ENCODE results near the gene TRIM29.

The TRIM29 gene

GRCh38 chr11:120105576-120105975 is 32.3 kb downstream of the TRIM29 start:
- DNase-seq (ENCODE audit: low read depth): no peak
- TF ChIP-seq CTCF (IDR thresholded peaks at IDR 0.05; ENCODE audit: insufficient read depth, low read depth, low read length, missing control alignments): no peak
- no peak overlapping the region for H3K4me3 ChIP-seq (ENCODE audit: low read length)

- no peak for DNase-seq (ENCODE audit: low read depth)
- H3K4me3 ChIP-seq (ENCODE audit: low read length): no peak overlapping the region
- no peak for TF ChIP-seq CTCF (IDR thresholded peaks at IDR 0.05; ENCODE audit: insufficient read depth, low read depth, low read length, missing control alignments)
Measured at GRCh38 chr11:120104041-120104565, 33.8 kb downstream of the TRIM29 start.

- H3K4me3 ChIP-seq (ENCODE audit: low read length): no peak overlapping the region
- no peak for DNase-seq (ENCODE audit: low read depth)
- no peak for TF ChIP-seq CTCF (IDR thresholded peaks at IDR 0.05; ENCODE audit: insufficient read depth, low read depth, low read length, missing control alignments)
Measured at GRCh38 chr11:120102864-120103122, 35.1 kb downstream of the TRIM29 start.

GRCh38 chr11:120102050-120102863 is 35.7 kb downstream of the TRIM29 start:
- H3K4me3 ChIP-seq (ENCODE audit: low read length): no peak overlapping the region
- TF ChIP-seq CTCF (IDR thresholded peaks at IDR 0.05; ENCODE audit: insufficient read depth, low read depth, low read length, missing control alignments): no peak
- no peak for DNase-seq (ENCODE audit: low read depth)

- H3K4me3 ChIP-seq (ENCODE audit: low read length): no peak overlapping the region
- TF ChIP-seq CTCF (IDR thresholded peaks at IDR 0.05; ENCODE audit: insufficient read depth, low read depth, low read length, missing control alignments): no peak
- DNase-seq (ENCODE audit: low read depth): no peak
Measured at GRCh38 chr11:120098503-120099020, 39.4 kb downstream of the TRIM29 start.

GRCh38 chr11:120097721-120098385 is 40.1 kb downstream of the TRIM29 start:
- no peak for TF ChIP-seq CTCF (IDR thresholded peaks at IDR 0.05; ENCODE audit: insufficient read depth, low read depth, low read length, missing control alignments)
- no peak for DNase-seq (ENCODE audit: low read depth)
- H3K4me3 ChIP-seq (ENCODE audit: low read length): no peak overlapping the region
